Stimulated activated CD8-positive, alpha-beta memory T cell treated with anti-CD3 and anti-CD28 coated beads, Interleukin-4, amount 100 ng/mL, for 4 hours (primary cell): ENCODE results near the gene SLF1.

Experiments
- DNase-seq, 2 donors: peaks; one replicate each; pipeline ENCODE4 v3.0.0-alpha.2; 2020; ENCODE audit warnings: low read depth in 2 of 2, low spot score in 1 of 2

Gene SLF1

GRCh38 chr5:94660506-94660905 is 42.0 kb downstream of the SLF1 start:
- DNase-seq, result no peak

- no peak for DNase-seq
Observed at GRCh38 chr5:94661086-94661485, 42.6 kb downstream of the SLF1 start.

GRCh38 chr5:94667937-94668336 is 49.5 kb downstream of the SLF1 start:
- DNase-seq, result no peak

- DNase-seq, result no peak
Observed at GRCh38 chr5:94670726-94671125, 52.3 kb downstream of the SLF1 start.

GRCh38 chr5:94672746-94673145 is 54.3 kb downstream of the SLF1 start:
- DNase-seq, result no peak

- DNase-seq, result no peak
Observed at GRCh38 chr5:94674490-94675382, 56.3 kb downstream of the SLF1 start.

GRCh38 chr5:94675965-94676618 is 57.6 kb downstream of the SLF1 start:
- no peak for DNase-seq

GRCh38 chr5:94682814-94683520 is 64.5 kb downstream of the SLF1 start:
- no peak for DNase-seq

GRCh38 chr5:94689908-94690307 is 71.4 kb downstream of the SLF1 start:
- no peak for DNase-seq

GRCh38 chr5:94690778-94691177 is 72.3 kb downstream of the SLF1 start:
- DNase-seq, result no peak

GRCh38 chr5:94691291-94691690 is 72.8 kb downstream of the SLF1 start:
- no peak for DNase-seq

- DNase-seq, result no peak
Observed at GRCh38 chr5:94691949-94692348, 73.5 kb downstream of the SLF1 start.

- no peak for DNase-seq
Observed at GRCh38 chr5:94692581-94692980, 74.1 kb downstream of the SLF1 start.

- no peak for DNase-seq
Observed at GRCh38 chr5:94693043-94693822, 74.8 kb downstream of the SLF1 start.

GRCh38 chr5:94693845-94694370 is 75.4 kb downstream of the SLF1 start:
- DNase-seq, result no peak

GRCh38 chr5:94694671-94695070 is 76.2 kb downstream of the SLF1 start:
- DNase-seq, result no peak

- no peak for DNase-seq
Observed at GRCh38 chr5:94698197-94698596, 79.7 kb downstream of the SLF1 start.

GRCh38 chr5:94699562-94699961 is 81.1 kb downstream of the SLF1 start:
- no peak for DNase-seq

GRCh38 chr5:94700592-94700991 is 82.1 kb downstream of the SLF1 start:
- DNase-seq, result no peak

GRCh38 chr5:94702729-94703128 is 84.3 kb downstream of the SLF1 start:
- DNase-seq, result no peak

GRCh38 chr5:94705427-94705826 is 87.0 kb downstream of the SLF1 start:
- DNase-seq, result no peak
